Smooth muscle cell (in vitro differentiated cells): ENCODE measurements around the gene CNPY4. TPM values are rescaled to one million over a fixed set of nuclear protein-coding genes. Genes with fewer than 3 reads are reported as not detected.

Experiments used
- DNase-seq: peaks from one replicate; lab custom pipeline; 2025; ENCODE audit not compliant: unreplicated experiment; lab: John Stamatoyannopoulos, UW
- H2AFZ ChIP-seq: fragments of 200-600 bp; sonication (generic); 2 replicates; pipeline ENCODE4 v1.6.0; 2016; ENCODE audit warnings: antibody characterized with exemption, low read depth, mild to moderate bottlenecking
- H3F3A ChIP-seq: fragments of 200-600 bp; sonication (generic); 2 replicates; pipeline ENCODE4 v1.6.0; 2017; ENCODE audit warnings: antibody characterized with exemption, low read depth
- H3K27ac ChIP-seq: fragments of 200-600 bp; sonication (generic); 2 replicates; pipeline ENCODE4 v1.5.1; 2016; ENCODE audit warnings: low read depth, mild to moderate bottlenecking
- H3K27me3 ChIP-seq: fragments of 200-600 bp; sonication (generic); 2 replicates; pipeline ENCODE4 v1.6.1; 2016; ENCODE audit warnings: low read depth, mild to moderate bottlenecking
- H3K36me3 ChIP-seq: fragments of 200-600 bp; sonication (generic); 2 replicates; pipeline ENCODE4 v1.5.1; 2016; ENCODE audit warnings: low read depth
- H3K4me1 ChIP-seq: fragments of 200-600 bp; sonication (generic); 2 replicates; pipeline ENCODE4 v1.5.1; 2016; ENCODE audit warnings: low read depth
- H3K4me2 ChIP-seq: fragments of 200-600 bp; sonication (generic); 2 replicates; pipeline ENCODE4 v1.6.0; 2016; ENCODE audit warnings: mild to moderate bottlenecking
- H3K4me3 ChIP-seq: fragments of 200-600 bp; sonication (generic); 2 replicates; pipeline ENCODE4 v1.5.1; 2016; ENCODE audit warnings: mild to moderate bottlenecking
- H3K79me2 ChIP-seq: fragments of 200-600 bp; sonication (generic); 2 replicates; pipeline ENCODE4 v1.6.0; 2016; ENCODE audit warnings: low read depth, mild to moderate bottlenecking
- H3K9ac ChIP-seq: fragments of 200-600 bp; sonication (generic); 2 replicates; pipeline ENCODE4 v1.6.0; 2016; ENCODE audit warnings: low read depth
- H3K9me3 ChIP-seq: fragments of 200-600 bp; sonication (generic); replicated peaks from 2 replicates; pipeline ENCODE4 v1.5.1; 2016; ENCODE audit warnings: low read depth
- H4K20me1 ChIP-seq: fragments of 200-600 bp; sonication (generic); 2 replicates; pipeline ENCODE4 v1.6.0; 2016; ENCODE audit warnings: low read depth
- CTCF ChIP-seq: fragments of 200-600 bp; sonication (generic); IDR thresholded peaks from 2 replicates; pipeline ENCODE4 v1.5.1; 2017; ENCODE audit warnings: borderline replicate concordance, mild to moderate bottlenecking, antibody characterized with exemption; ENCODE audit not compliant: insufficient read depth, poor library complexity, severe bottlenecking
- WGBS: methylation state at CpG from one replicate; pipeline ENCODE4 v1.1.7; 2016; ENCODE audit warnings: low lambda C conversion rate; 5-methylcytosine and 5-hydroxymethylcytosine counted together
- polyA plus RNA-seq: library from polyadenylated mRNA; unstranded; fragments of >200 nt; fragmentation: Nextera tagmentation; extraction: Ambion mirVana; gene quantifications from 2 replicates; pipeline ENCODE4 v1.2.1, GENCODE V29; 2016
- total RNA-seq: library from RNA; depleted of rRNA; stranded (reverse); fragments of >200 nt; gene quantifications from 2 replicates; pipeline ENCODE4 v1.2.3, GENCODE V29; 2014

CNPY4 gene
- total and polyA plus RNA-seq, 2 experiments from 2014 or later = 22.6 to 39.5 TPM

GRCh38 chr7:100157334-100158228 is 38.1 kb downstream of the CNPY4 start:
- Histone ChIP-seq H3K79me2 (no peaks in the 10 kb centered on the region), H3K9me3 (no peaks in the 10 kb centered on the region), H3K4me2 (peak overlapping the region; percentile 99), H3K9ac (peak overlapping the region; percentile 86), H4K20me1 (peaks cover 27% of the 10 kb centered on the region), H3K27ac (peak overlapping the region; percentile 50), H3K4me1 (peaks cover 9% of the 10 kb centered on the region), H3F3A (peaks cover 10% of the 10 kb centered on the region), H2AFZ (no peak overlapping the region), H3K4me3 (peak overlapping the region; percentile 100), H3K36me3 (no peaks in the 10 kb centered on the region), H3K27me3 (no peaks in the 10 kb centered on the region)
- WGBS = 30% methylated on average over 19 of the region's 32 CpGs
- DNase-seq = no peak
- TF ChIP-seq CTCF = no peak

GRCh38 chr7:100158229-100159098 is 39.0 kb downstream of the CNPY4 start, which contains the start of gene TRAPPC14:
TRAPPC14 (minus strand) TSS chr7:100158723; CDS start chr7:100158499, 224 bp downstream.
- Histone ChIP-seq H4K20me1 (peaks cover 27% of the 10 kb centered on the region), H3K4me3 (peak within 1 kb of the TSS; percentile 100), H3K79me2 (no peaks in the 10 kb centered on the region), H3K9ac (peak within 1 kb of the TSS; percentile 86), H3K27me3 (no peaks in the 10 kb centered on the region), H3K36me3 (no peaks in the 10 kb centered on the region), H3K4me2 (peak within 1 kb of the TSS; percentile 99), H3K4me1 (peaks cover 9% of the 10 kb centered on the region), H3F3A (peaks cover 10% of the 10 kb centered on the region), H2AFZ (peak within 1 kb of the TSS; percentile 83), H3K9me3 (no peaks in the 10 kb centered on the region), H3K27ac (peak within 1 kb of the TSS; percentile 50)
- TF ChIP-seq CTCF = no peak
- peak; percentile 82 for DNase-seq
- 11% methylated on average over 31 of the region's 87 CpGs for WGBS

GRCh38 chr7:100159099-100159623 is 39.7 kb downstream of the CNPY4 start:
- H3K36me3 ChIP-seq = no peaks in the 10 kb centered on the region
- H4K20me1 ChIP-seq = peaks cover 27% of the 10 kb centered on the region
- H3K9ac ChIP-seq = no peak overlapping the region
- H3F3A ChIP-seq = peaks cover 10% of the 10 kb centered on the region
- H3K4me1 ChIP-seq = peaks cover 9% of the 10 kb centered on the region
- no peaks in the 10 kb centered on the region for H3K79me2 ChIP-seq
- no peaks in the 10 kb centered on the region for H3K9me3 ChIP-seq
- WGBS = 87% methylated on average over 7 of the region's 7 CpGs
- H2AFZ ChIP-seq = peak overlapping the region; percentile 52
- H3K4me2 ChIP-seq = peak overlapping the region; percentile 99
- H3K27ac ChIP-seq = peak overlapping the region; percentile 7
- no peaks in the 10 kb centered on the region for H3K27me3 ChIP-seq
- no peak for DNase-seq
- H3K4me3 ChIP-seq = peak overlapping the region; percentile 100
- TF ChIP-seq CTCF = no peak
